Panc1 (cell line): ENCODE results near the gene SNTG2. TPM values are rescaled to one million over a fixed set of nuclear protein-coding genes. Genes with fewer than 3 reads are reported as not detected.

Source experiments
- ATAC-seq: fragments of 200-7000 bp; cut with Tn5 transposase; 2 replicates; pipeline ENCODE4 v1.9.1; 2020; ENCODE audit warnings: mild to moderate bottlenecking, moderate library complexity
- BruUV-seq: library from RNA; stranded (reverse); fragments of 400-500 nt; replicated peaks from 2 replicates; lab custom pipeline; 2021; lab: Mats Ljungman, UMichigan
- CTCF ChIA-PET: fragments of 300-600 bp; sonication (Branson Sonifier 250); formaldehyde crosslinking; loops from one replicate; lab custom pipeline; 2022; ENCODE audit warnings: antibody characterized with exemption; lab: Charles Lee
- POLR2A ChIA-PET: fragments of 300-600 bp; sonication (Branson Sonifier 250); formaldehyde crosslinking; loops from one replicate; lab custom pipeline; 2022; ENCODE audit warnings: antibody characterized with exemption; lab: Charles Lee
- DNase-seq: peaks from one replicate; pipeline ENCODE4 v3.0.0-alpha.2; 2010; ENCODE audit warnings: low read depth, low spot score
- H3K27ac ChIP-seq: 2 replicates; pipeline ENCODE4 v1.5.1; 2011; ENCODE audit warnings: mild to moderate bottlenecking, low read length, inconsistent platforms
- H3K27me3 ChIP-seq: fragments of 200-500 bp; sonication (Bioruptor generic); 2 replicates; pipeline ENCODE4 v1.6.0; 2014; ENCODE audit warnings: low read length, inconsistent platforms; ENCODE audit not compliant: control insufficient read depth, insufficient read depth
- H3K36me3 ChIP-seq: fragments of 200-500 bp; sonication (Bioruptor generic); 2 replicates; pipeline ENCODE4 v1.5.1; 2014; ENCODE audit warnings: inconsistent platforms, mild to moderate bottlenecking, low read length, moderate library complexity; ENCODE audit not compliant: control insufficient read depth, insufficient read depth
- H3K4me1 ChIP-seq: 2 replicates; pipeline ENCODE4 v1.5.1; 2011; ENCODE audit warnings: inconsistent platforms, mild to moderate bottlenecking, low read length, moderate library complexity; ENCODE audit not compliant: control insufficient read depth, insufficient read depth
- H3K4me3 ChIP-seq, 2 experiments: 2 replicates each; pipeline ENCODE4 v1.5.1; 2011 to 2012; ENCODE audit warnings: low read depth in 2 of 2, low read length in 2 of 2, mild to moderate bottlenecking in 2 of 2, inconsistent platforms in 1 of 2, moderate library complexity in 1 of 2
- H3K9me3 ChIP-seq: fragments of 200-500 bp; sonication (Bioruptor generic); 2 replicates; pipeline ENCODE4 v1.5.1; 2014; ENCODE audit warnings: low read depth, mild to moderate bottlenecking, inconsistent platforms, low read length, moderate library complexity; ENCODE audit not compliant: control insufficient read depth, insufficient read depth
- POLR2AphosphoS5 ChIP-seq: IDR thresholded peaks from 2 replicates; pipeline ENCODE4 v1.6.1; 2012; ENCODE audit warnings: mild to moderate bottlenecking, low read depth, low read length, moderate library complexity
- SIN3A ChIP-seq: IDR thresholded peaks from 2 replicates; pipeline ENCODE4 v1.6.1; 2012; ENCODE audit warnings: low read depth, mild to moderate bottlenecking, low read length, moderate library complexity, borderline replicate concordance; ENCODE audit not compliant: insufficient read depth
- TCF7L2 ChIP-seq: IDR thresholded peaks from 2 replicates; pipeline ENCODE4 v1.6.1; 2011; ENCODE audit warnings: mild to moderate bottlenecking, low read depth, low read length, inconsistent platforms
- in situ Hi-C: cut with HindIII; loops from 2 replicates; pipeline ENCODE4 v1.10.0; 2016; ENCODE audit warnings: low sequenced_read_pairs, low pct_unique_long_range_greater_than_20kb
- intact Hi-C: fragments of 100-400 bp; cut with micrococcal nuclease; formaldehyde crosslinking; loops from one replicate; pipeline ENCODE4 v1.10.0; 2022; ENCODE audit not compliant: unreplicated experiment
- total RNA-seq: library from RNA; stranded (reverse); gene quantifications from one replicate; pipeline ENCODE4 v1.2.1, GENCODE V29; 2021; ENCODE audit not compliant: unreplicated experiment
- TF ChIP-seq, protein P1 (sequence below), 2 experiments: IDR thresholded peaks; 2 replicates each; pipeline ENCODE4 v1.6.1; 2011 to 2012; ENCODE audit warnings: low read depth in 2 of 2, control low read depth in 1 of 2, low read length in 1 of 2, mild to moderate bottlenecking in 1 of 2, moderate library complexity in 1 of 2; ENCODE audit not compliant: insufficient read depth in 1 of 2
- TF ChIP-seq, protein P2 (sequence below): fragments of 450-650 bp; IDR thresholded peaks from 2 replicates; pipeline ENCODE4 v1.5.1; 2017; ENCODE audit warnings: mild to moderate bottlenecking

The SNTG2 gene
- total RNA-seq, 1 experiment from 2014 or later: not detected

DNA sequence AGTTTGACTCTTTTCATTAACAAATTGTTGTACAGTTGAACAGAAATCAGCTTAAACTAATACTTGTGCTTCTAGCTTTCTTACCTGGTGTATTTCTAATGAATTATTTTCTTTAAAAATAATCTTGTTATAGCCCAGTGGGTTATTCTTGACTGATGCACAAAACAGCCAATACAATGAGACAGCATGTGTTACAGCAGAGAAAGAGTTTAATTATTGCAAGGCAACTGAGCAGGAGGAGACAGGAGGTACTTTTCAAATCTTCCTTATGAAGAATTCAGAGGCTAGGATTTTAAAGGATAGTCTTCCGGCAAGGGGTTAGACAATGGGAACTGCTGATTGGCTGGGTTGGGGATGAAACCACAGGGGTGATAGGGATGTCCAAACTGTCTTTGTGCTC lies 398.1 kb downstream of the SNTG2 start:
- CTCF ChIA-PET: no interaction called here
- DNase-seq (no peak), ATAC-seq (no peak)
- BruUV-seq: no TSS peak
- H3K36me3 ChIP-seq: no peaks in the 10 kb centered on the region
- H3K4me1 ChIP-seq: no peaks in the 10 kb centered on the region
- no peaks in the 10 kb centered on the region for H3K27me3 ChIP-seq
- no peak overlapping the region for H3K4me3 ChIP-seq
- H3K9me3 ChIP-seq: no peaks in the 10 kb centered on the region
- TF ChIP-seq, protein P1, sequence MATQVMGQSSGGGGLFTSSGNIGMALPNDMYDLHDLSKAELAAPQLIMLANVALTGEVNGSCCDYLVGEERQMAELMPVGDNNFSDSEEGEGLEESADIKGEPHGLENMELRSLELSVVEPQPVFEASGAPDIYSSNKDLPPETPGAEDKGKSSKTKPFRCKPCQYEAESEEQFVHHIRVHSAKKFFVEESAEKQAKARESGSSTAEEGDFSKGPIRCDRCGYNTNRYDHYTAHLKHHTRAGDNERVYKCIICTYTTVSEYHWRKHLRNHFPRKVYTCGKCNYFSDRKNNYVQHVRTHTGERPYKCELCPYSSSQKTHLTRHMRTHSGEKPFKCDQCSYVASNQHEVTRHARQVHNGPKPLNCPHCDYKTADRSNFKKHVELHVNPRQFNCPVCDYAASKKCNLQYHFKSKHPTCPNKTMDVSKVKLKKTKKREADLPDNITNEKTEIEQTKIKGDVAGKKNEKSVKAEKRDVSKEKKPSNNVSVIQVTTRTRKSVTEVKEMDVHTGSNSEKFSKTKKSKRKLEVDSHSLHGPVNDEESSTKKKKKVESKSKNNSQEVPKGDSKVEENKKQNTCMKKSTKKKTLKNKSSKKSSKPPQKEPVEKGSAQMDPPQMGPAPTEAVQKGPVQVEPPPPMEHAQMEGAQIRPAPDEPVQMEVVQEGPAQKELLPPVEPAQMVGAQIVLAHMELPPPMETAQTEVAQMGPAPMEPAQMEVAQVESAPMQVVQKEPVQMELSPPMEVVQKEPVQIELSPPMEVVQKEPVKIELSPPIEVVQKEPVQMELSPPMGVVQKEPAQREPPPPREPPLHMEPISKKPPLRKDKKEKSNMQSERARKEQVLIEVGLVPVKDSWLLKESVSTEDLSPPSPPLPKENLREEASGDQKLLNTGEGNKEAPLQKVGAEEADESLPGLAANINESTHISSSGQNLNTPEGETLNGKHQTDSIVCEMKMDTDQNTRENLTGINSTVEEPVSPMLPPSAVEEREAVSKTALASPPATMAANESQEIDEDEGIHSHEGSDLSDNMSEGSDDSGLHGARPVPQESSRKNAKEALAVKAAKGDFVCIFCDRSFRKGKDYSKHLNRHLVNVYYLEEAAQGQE (IDR thresholded peaks at IDR 0.05; ENCODE audit: insufficient read depth in 1 of 2, low read depth in 2 of 2, low read length in 1 of 2): no peak
- no peak for TF ChIP-seq POLR2AphosphoS5
- TF ChIP-seq, protein P2, sequence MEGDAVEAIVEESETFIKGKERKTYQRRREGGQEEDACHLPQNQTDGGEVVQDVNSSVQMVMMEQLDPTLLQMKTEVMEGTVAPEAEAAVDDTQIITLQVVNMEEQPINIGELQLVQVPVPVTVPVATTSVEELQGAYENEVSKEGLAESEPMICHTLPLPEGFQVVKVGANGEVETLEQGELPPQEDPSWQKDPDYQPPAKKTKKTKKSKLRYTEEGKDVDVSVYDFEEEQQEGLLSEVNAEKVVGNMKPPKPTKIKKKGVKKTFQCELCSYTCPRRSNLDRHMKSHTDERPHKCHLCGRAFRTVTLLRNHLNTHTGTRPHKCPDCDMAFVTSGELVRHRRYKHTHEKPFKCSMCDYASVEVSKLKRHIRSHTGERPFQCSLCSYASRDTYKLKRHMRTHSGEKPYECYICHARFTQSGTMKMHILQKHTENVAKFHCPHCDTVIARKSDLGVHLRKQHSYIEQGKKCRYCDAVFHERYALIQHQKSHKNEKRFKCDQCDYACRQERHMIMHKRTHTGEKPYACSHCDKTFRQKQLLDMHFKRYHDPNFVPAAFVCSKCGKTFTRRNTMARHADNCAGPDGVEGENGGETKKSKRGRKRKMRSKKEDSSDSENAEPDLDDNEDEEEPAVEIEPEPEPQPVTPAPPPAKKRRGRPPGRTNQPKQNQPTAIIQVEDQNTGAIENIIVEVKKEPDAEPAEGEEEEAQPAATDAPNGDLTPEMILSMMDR: no peak
- no peak for TF ChIP-seq TCF7L2
- no peak for TF ChIP-seq SIN3A
- in situ Hi-C loops (no loop called here), intact Hi-C loops (no loop called here)
- no peak overlapping the region for H3K27ac ChIP-seq
- POLR2A ChIA-PET: no interaction called here

DNA sequence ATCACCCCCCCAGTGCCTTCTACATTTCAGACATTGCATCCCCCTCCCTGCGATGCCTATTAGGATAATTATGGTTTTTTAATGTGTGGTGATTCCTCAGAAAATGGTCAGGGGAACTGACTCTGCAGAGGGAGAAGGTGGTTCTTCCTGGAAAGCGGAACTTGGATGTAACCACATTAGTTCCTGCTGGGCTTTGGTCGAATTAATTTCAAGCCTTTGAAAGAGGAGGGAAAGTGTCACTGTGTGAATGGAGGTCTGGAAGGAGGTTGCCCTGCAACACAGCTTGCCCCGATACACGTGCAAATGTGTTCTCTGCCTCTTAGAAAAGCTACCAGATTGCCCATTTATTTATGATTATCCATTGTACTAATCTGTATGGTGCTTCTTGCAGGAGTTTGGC lies 399.5 kb downstream of the SNTG2 start:
- in situ Hi-C loops: no loop called here
- H3K4me1 ChIP-seq: no peaks in the 10 kb centered on the region
- no peaks in the 10 kb centered on the region for H3K9me3 ChIP-seq
- CTCF ChIA-PET: no interaction called here
- POLR2A ChIA-PET: no interaction called here
- no peaks in the 10 kb centered on the region for H3K36me3 ChIP-seq
- no peak overlapping the region for H3K27ac ChIP-seq
- DNase-seq (no peak), ATAC-seq (no peak)
- BruUV-seq: no TSS peak
- no peak overlapping the region for H3K4me3 ChIP-seq
- no peaks in the 10 kb centered on the region for H3K27me3 ChIP-seq
- TF ChIP-seq, protein P2: no peak
- TF ChIP-seq, protein P1 (IDR thresholded peaks at IDR 0.05; ENCODE audit: insufficient read depth in 1 of 2, low read depth in 2 of 2, low read length in 1 of 2): no peak
- TF ChIP-seq SIN3A (no peak), TCF7L2 (no peak), POLR2AphosphoS5 (no peak)
- intact Hi-C loops: no loop called here
